ENCODE data around the gene PDPK1.

PDPK1 gene

DNA sequence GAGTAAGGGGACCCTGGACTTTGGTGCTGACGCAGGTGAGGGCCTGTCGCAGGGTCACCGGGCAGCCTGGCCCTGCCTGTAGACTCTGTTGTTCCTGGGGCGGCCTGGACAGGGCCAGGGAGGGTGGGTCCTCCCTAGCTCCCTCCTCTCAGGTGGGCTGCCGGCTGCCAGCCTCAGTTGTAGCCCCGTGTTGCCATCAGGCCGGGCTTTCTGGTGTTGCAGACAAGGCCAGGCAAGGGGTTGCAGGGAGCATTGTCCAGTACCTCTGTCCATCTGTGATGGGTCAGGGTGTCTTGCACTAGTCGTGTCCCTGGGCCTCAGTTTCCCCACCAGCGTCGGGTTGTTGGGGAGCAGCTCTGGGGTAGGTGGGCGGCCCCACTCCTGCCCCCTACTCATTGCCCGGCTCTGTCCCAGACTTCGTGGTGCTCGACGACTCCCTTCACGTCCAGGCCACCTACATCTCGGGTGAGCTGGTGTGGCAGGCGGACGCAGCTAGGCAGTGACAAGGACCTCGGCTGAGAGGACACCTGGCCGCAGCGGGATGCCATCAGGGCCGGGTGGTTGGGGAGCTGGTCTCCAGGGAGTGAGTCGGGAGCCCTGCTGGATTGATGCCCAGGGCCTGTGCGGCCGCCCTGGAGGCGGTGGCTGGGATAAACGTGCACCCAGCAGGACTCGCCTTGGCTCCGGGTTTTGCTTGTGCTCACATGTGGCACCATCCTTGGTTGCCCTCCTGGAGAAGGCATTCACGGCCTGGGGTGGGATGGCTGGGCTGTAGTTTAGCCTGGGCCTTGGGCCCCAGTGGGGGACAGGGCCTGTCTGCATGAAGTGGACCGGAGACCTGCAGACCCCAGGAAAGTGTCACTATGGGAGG lies 8.5 kb upstream of the PDPK1 start:
- Mint-ChIP-seq H3K27ac (no peak overlapping the region), H3K4me3 (no peak overlapping the region), H3K4me1 (peaks cover 5% of the 10 kb centered on the region), H3K9me3 (no peaks in the 10 kb centered on the region), H3K27me3 (ENCODE audit: low read depth) (no peaks in the 10 kb centered on the region), H3K36me3 (ENCODE audit: low read depth) (peaks cover 7% of the 10 kb centered on the region)
- TF ChIP-seq, protein P1, sequence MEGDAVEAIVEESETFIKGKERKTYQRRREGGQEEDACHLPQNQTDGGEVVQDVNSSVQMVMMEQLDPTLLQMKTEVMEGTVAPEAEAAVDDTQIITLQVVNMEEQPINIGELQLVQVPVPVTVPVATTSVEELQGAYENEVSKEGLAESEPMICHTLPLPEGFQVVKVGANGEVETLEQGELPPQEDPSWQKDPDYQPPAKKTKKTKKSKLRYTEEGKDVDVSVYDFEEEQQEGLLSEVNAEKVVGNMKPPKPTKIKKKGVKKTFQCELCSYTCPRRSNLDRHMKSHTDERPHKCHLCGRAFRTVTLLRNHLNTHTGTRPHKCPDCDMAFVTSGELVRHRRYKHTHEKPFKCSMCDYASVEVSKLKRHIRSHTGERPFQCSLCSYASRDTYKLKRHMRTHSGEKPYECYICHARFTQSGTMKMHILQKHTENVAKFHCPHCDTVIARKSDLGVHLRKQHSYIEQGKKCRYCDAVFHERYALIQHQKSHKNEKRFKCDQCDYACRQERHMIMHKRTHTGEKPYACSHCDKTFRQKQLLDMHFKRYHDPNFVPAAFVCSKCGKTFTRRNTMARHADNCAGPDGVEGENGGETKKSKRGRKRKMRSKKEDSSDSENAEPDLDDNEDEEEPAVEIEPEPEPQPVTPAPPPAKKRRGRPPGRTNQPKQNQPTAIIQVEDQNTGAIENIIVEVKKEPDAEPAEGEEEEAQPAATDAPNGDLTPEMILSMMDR (IDR thresholded peaks at IDR 0.05; ENCODE audit: unreplicated experiment in 3 of 3) = no peak

- peak overlapping the region; percentile 58 to 67 (median 66) for H3K4me3 Mint-ChIP-seq
- H3K4me1 Mint-ChIP-seq = peaks cover 5% of the 10 kb centered on the region
- no peak overlapping the region for H3K27ac Mint-ChIP-seq
- no peaks in the 10 kb centered on the region for H3K9me3 Mint-ChIP-seq
- H3K36me3 Mint-ChIP-seq (ENCODE audit: low read depth) = no peaks in the 10 kb centered on the region
- TF ChIP-seq, protein P1 (IDR thresholded peaks at IDR 0.05; ENCODE audit: unreplicated experiment in 3 of 3) = no peak
- H3K27me3 Mint-ChIP-seq (ENCODE audit: low read depth) = no peaks in the 10 kb centered on the region
Observed at GRCh38 chr16:2529961-2530628, 7.7 kb upstream of the PDPK1 start.

GRCh38 chr16:2530629-2531318 lies 7.0 kb upstream of the PDPK1 start:
- Mint-ChIP-seq H3K36me3 (ENCODE audit: low read depth) (no peaks in the 10 kb centered on the region), H3K27me3 (ENCODE audit: low read depth) (no peaks in the 10 kb centered on the region), H3K27ac (peak overlapping the region in 1 of 3 experiments; percentile 41), H3K4me3 (peak overlapping the region; percentile 91 to 94 (median 91)), H3K4me1 (peaks cover 5% of the 10 kb centered on the region), H3K9me3 (no peaks in the 10 kb centered on the region)
- TF ChIP-seq, protein P1 (IDR thresholded peaks at IDR 0.05; ENCODE audit: unreplicated experiment in 3 of 3) = no peak

GRCh38 chr16:2531371-2531695 lies 6.5 kb upstream of the PDPK1 start, which contains the start of gene CEMP1:
TSS of gene CEMP1 (minus strand) at chr16:2531408. CDS start at chr16:2531073, 335 bp downstream.
- peak within 1 kb of the TSS; percentile 83 to 96 (median 88) for H3K27ac Mint-ChIP-seq
- H3K4me3 Mint-ChIP-seq = peak within 1 kb of the TSS; percentile 91 to 94 (median 91)
- TF ChIP-seq, protein P1 (IDR thresholded peaks at IDR 0.05; ENCODE audit: unreplicated experiment in 3 of 3) = no peak
- H3K9me3 Mint-ChIP-seq = no peaks in the 10 kb centered on the region
- peaks cover 5% of the 10 kb centered on the region for H3K4me1 Mint-ChIP-seq
- H3K36me3 Mint-ChIP-seq (ENCODE audit: low read depth) = no peaks in the 10 kb centered on the region
- H3K27me3 Mint-ChIP-seq (ENCODE audit: low read depth) = no peaks in the 10 kb centered on the region

DNA sequence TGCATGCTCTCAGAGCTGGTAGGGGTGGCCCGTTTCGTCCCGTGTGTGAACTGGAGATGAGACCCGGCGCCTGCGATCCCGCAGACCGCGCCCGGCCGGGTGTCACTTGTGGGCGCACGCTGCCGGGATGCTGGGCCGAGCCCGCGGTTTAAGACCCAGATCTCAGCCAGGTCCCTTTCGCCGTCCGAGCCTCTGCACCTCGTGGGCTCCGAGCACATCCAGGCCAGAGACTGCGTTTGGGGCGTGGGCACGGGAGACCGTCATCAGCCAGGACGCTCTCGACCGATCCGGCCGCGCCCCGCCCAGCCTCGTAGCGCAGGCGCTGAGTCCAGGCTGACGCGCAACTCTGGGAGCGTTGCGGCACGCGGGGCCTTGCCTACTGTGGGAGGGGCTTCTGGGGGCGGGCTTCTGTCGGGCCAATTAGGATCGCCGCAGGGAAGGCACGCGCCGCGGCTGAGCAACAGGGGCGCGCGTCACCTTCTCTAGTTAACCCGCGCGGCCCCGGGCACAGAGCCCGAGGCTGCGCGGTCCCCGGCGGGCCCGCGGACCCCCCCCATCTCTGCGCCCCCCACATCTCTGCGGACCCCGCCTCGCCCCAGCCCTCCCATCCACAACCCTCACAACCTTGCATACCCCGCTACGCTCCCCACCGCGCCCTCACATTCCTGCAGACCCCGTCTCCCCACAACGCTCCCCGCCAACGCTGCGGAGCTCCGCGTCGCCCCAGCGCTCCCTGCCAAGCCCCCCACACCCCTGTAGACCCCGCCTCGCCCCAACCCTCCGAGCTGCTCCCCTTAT lies 5.9 kb upstream of the PDPK1 start:
- Mint-ChIP-seq H3K27me3 (ENCODE audit: low read depth) (no peaks in the 10 kb centered on the region), H3K27ac (peak overlapping the region; percentile 83 to 96 (median 88)), H3K4me3 (peak overlapping the region; percentile 91 to 94 (median 91)), H3K36me3 (ENCODE audit: low read depth) (no peaks in the 10 kb centered on the region), H3K4me1 (peaks cover 5% of the 10 kb centered on the region), H3K9me3 (no peaks in the 10 kb centered on the region)
- TF ChIP-seq, protein P1 (IDR thresholded peaks at IDR 0.05; ENCODE audit: unreplicated experiment in 3 of 3) = no peak

All from nephron (organoid).